ENCODE measurements around the gene SLC66A2. TPM values are rescaled to one million over a fixed set of nuclear protein-coding genes. Genes with fewer than 3 reads are reported as not detected.

SLC66A2 gene
- total RNA-seq, 1 donor from 2014 or later = 31.6 TPM

DNA sequence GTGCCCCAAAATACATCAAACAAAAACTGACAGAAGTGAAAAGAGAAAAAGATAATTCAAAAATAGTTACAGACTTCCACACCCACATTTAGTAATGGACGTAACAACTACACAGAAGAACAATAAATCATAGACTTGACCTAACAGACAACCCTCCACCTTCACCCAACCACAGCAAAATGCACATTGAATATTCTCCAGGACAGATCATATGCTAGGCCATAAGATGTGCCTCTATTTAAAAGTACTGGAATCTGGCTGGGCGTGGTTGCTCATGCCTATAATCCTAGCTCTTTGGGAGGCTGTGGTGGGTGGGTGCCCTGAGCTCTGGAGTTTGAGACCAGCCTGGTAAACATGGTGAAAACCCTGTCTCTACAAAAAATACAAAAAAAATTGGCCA, 20.0 kb downstream of the SLC66A2 start:
- peaks cover 59% of the 10 kb centered on the region for H3K36me3 Mint-ChIP-seq (ENCODE audit: insufficient read depth)
- H3K4me1 Mint-ChIP-seq (ENCODE audit: low read depth) = peaks cover 17% of the 10 kb centered on the region
- H3K27me3 Mint-ChIP-seq = no peaks in the 10 kb centered on the region
- H3K9me3 Mint-ChIP-seq (ENCODE audit: low read depth) = peaks cover 36% of the 10 kb centered on the region
- no peak for DNase-seq (ENCODE audit: low spot score, unreplicated experiment)
- no peak overlapping the region for H3K27ac Mint-ChIP-seq
- no peak overlapping the region for H3K4me3 Mint-ChIP-seq (ENCODE audit: low read depth)
- TF ChIP-seq, protein P1, sequence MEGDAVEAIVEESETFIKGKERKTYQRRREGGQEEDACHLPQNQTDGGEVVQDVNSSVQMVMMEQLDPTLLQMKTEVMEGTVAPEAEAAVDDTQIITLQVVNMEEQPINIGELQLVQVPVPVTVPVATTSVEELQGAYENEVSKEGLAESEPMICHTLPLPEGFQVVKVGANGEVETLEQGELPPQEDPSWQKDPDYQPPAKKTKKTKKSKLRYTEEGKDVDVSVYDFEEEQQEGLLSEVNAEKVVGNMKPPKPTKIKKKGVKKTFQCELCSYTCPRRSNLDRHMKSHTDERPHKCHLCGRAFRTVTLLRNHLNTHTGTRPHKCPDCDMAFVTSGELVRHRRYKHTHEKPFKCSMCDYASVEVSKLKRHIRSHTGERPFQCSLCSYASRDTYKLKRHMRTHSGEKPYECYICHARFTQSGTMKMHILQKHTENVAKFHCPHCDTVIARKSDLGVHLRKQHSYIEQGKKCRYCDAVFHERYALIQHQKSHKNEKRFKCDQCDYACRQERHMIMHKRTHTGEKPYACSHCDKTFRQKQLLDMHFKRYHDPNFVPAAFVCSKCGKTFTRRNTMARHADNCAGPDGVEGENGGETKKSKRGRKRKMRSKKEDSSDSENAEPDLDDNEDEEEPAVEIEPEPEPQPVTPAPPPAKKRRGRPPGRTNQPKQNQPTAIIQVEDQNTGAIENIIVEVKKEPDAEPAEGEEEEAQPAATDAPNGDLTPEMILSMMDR (IDR thresholded peaks at IDR 0.05; ENCODE audit: unreplicated experiment) = no peak

DNA sequence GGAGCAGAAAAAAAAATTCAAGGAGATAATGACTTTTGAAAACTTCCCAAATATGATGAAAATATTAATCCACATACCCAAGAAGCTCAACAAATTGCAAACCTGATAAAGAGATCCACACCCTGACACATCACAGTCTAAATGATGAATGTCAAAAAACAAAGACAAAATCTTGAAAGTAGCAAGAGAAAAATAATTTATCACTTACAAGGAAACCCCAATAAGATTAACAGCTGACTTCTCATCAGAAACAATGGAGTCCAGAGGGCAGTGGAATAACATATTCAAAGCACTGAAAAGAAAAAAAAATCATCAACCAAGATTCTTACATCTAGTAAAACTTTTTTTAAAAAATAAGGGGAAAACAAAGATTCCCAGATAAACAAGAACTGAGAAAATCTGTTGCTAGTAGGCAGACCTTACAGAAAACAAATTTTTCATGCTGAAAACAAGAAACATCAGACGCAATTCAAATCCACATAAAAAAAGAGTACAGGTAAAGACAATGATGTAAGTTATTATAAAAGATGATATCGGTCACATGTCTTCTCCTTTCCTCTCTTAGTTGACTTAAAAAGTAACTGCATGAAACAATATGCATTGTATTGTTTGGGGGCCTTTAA, 21.3 kb downstream of the SLC66A2 start:
- Mint-ChIP-seq H3K36me3 (ENCODE audit: insufficient read depth) (peaks cover 47% of the 10 kb centered on the region), H3K4me1 (ENCODE audit: low read depth) (peaks cover 14% of the 10 kb centered on the region), H3K9me3 (ENCODE audit: low read depth) (peaks cover 36% of the 10 kb centered on the region), H3K27me3 (no peaks in the 10 kb centered on the region), H3K27ac (no peak overlapping the region), H3K4me3 (ENCODE audit: low read depth) (no peak overlapping the region)
- DNase-seq (ENCODE audit: low spot score, unreplicated experiment) = no peak
- TF ChIP-seq, protein P1 (IDR thresholded peaks at IDR 0.05; ENCODE audit: unreplicated experiment) = no peak

DNA sequence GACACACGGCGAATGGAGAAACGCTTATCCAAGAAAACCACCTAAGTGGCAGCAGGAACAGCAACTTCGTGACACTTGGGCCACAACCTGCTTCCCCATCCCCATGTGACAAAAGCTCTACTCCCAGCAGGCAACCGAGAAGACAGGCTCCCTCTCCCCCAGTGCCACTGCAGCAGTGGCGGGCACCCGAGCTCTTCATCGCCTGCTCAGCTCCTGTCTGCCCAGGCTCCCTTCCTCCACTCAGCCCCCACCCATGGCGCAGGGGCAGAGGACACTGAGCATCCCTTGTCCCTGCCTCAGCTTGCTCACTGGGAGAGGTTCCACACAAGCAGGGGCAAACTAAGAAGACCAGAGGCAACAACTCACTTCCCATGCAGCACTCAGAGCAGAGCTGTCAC, 22.9 kb downstream of the SLC66A2 start:
- Mint-ChIP-seq H3K27me3 (no peaks in the 10 kb centered on the region), H3K4me1 (ENCODE audit: low read depth) (no peaks in the 10 kb centered on the region), H3K4me3 (ENCODE audit: low read depth) (no peak overlapping the region), H3K36me3 (ENCODE audit: insufficient read depth) (peaks cover 45% of the 10 kb centered on the region), H3K27ac (no peak overlapping the region), H3K9me3 (ENCODE audit: low read depth) (peaks cover 36% of the 10 kb centered on the region)
- no peak for DNase-seq (ENCODE audit: low spot score, unreplicated experiment)
- TF ChIP-seq, protein P1 (IDR thresholded peaks at IDR 0.05; ENCODE audit: unreplicated experiment) = no peak

DNA sequence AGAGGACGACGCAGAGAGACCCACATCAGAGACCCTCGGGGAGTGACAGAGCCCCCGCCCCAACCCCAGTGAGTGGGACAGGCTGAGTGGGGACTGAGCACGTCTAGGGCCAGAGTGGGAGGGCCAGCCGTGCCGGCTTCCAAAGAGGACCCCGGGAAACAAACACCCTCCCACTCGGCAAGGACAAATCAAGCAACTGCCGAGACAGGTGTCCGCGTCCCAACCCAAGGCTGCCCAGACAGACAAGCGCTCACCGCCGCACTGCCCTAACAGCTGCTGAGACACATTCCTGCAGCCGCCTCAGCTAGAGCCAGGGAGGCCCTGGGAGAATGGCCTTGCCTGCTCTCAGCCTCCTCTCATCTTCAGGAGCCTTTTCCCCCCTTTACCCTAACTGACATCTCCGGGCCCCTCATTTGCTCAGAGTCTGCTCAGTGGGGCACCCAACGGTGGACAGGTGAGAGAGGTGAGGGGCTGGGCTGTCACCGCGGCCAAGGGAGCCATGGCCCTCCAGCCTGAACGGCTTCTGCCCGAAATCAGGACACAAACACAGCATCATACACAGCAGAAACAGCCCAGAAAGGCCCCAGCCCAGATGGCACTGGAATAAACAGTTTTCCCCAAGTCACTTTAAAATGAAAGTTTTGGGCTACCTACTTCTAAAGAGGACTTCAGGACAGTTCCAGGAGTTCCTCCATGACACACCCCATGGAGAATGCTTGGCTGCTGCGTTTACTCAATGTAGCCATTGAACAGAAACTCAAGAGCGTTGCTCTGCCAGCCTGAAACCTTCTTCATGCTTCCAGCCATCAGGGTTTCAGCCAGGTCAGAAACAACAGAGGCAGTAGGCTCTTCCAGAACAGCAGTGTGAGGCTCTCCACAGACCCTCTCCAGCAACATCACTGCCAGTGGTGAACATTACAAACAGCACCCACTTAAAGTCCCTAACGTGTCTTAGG, 23.6 kb downstream of the SLC66A2 start:
- peaks cover 30% of the 10 kb centered on the region for H3K9me3 Mint-ChIP-seq (ENCODE audit: low read depth)
- TF ChIP-seq, protein P1 (IDR thresholded peaks at IDR 0.05; ENCODE audit: unreplicated experiment) = no peak
- H3K36me3 Mint-ChIP-seq (ENCODE audit: insufficient read depth) = peaks cover 44% of the 10 kb centered on the region
- H3K4me1 Mint-ChIP-seq (ENCODE audit: low read depth) = no peaks in the 10 kb centered on the region
- DNase-seq (ENCODE audit: low spot score, unreplicated experiment) = no peak
- H3K27me3 Mint-ChIP-seq = no peaks in the 10 kb centered on the region
- H3K4me3 Mint-ChIP-seq (ENCODE audit: low read depth) = no peak overlapping the region
- H3K27ac Mint-ChIP-seq = no peak overlapping the region

DNA sequence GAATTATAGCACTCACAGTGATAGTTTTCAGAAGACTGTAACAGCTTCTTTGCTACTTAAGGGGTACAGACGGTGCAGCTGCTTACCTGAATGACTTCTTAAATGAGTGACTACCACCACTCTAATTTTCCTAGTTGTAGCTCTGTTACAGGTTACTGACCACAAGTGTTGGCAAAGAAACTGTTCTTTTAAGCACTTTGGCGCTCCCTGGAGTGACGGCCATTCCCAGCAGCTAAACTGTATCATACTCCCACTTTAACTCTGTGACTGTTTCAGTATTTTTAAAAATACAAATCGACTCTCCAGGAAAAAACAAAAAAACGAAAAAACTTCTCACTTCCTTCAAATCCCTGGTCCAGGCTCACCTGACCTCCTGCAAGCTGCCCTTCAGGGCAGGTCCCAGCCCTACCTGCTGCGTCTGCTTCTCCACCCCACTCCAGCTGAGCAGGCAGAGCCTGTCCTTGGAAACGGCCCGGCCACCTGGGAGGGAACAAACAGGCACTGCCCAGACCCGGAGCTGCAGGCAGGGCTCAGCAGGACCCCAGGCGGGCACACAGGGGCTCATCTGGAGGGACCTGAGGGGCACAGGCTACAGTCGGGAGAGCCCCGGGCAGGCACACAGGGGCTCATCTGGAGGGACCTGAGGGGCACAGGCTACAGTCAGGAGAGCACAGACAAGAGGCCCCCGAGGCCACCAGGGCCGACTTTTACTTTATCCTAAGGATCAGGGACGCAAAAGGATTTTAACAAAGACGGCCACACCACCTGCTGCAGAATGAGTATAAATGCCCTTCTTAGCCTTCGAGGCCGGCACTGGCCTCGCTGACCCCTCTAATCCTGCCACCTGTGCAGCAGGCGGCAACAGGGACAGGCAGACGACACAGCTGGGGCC, 24.5 kb downstream of the SLC66A2 start:
- Mint-ChIP-seq H3K27me3 (no peaks in the 10 kb centered on the region), H3K9me3 (ENCODE audit: low read depth) (peaks cover 23% of the 10 kb centered on the region), H3K4me3 (ENCODE audit: low read depth) (no peak overlapping the region), H3K36me3 (ENCODE audit: insufficient read depth) (peaks cover 39% of the 10 kb centered on the region), H3K4me1 (ENCODE audit: low read depth) (no peaks in the 10 kb centered on the region), H3K27ac (peak overlapping the region; percentile 53)
- TF ChIP-seq, protein P1 (IDR thresholded peaks at IDR 0.05; ENCODE audit: unreplicated experiment) = no peak
- no peak for DNase-seq (ENCODE audit: low spot score, unreplicated experiment)
